GM23338 (cell line): ENCODE data around the gene IKBIP. TPM values are rescaled to one million over a fixed set of nuclear protein-coding genes. Genes with fewer than 3 reads are reported as not detected.
A peak's percentile ranks its signal among the peaks of the same experiment; 100 is the strongest.

ENCODE experiments used
- ATAC-seq: fragments of 200-7000 bp; cut with Tn5 transposase; 3 replicates; pipeline ENCODE4 v1.9.1; 2020
- DNase-seq: peaks from one replicate; pipeline ENCODE4 v3.0.0-alpha.2; 2015; ENCODE audit warnings: low spot score
- H2AFZ ChIP-seq: fragments of 200-600 bp; sonication (generic); 2 replicates; pipeline ENCODE4 v1.8.0; 2016; ENCODE audit warnings: antibody characterized with exemption, mild to moderate bottlenecking, moderate library complexity
- H3F3A ChIP-seq: fragments of 200-600 bp; sonication (generic); replicated peaks from 2 replicates; pipeline ENCODE4 v1.8.0; 2017; ENCODE audit warnings: antibody characterized with exemption, mixed run types, low read depth
- H3K27ac ChIP-seq: fragments of 200-600 bp; sonication (generic); 2 replicates; pipeline ENCODE4 v1.6.1; 2016; ENCODE audit warnings: low read depth
- H3K27me3 ChIP-seq: fragments of 200-600 bp; sonication (generic); 2 replicates; pipeline ENCODE4 v1.8.0; 2016; ENCODE audit warnings: mild to moderate bottlenecking, mixed run types, moderate library complexity; ENCODE audit not compliant: insufficient read depth
- H3K36me3 ChIP-seq: fragments of 200-600 bp; sonication (generic); 2 replicates; pipeline ENCODE4 v1.8.0; 2016; ENCODE audit warnings: mild to moderate bottlenecking; ENCODE audit not compliant: insufficient read depth
- H3K4me1 ChIP-seq: fragments of 200-600 bp; sonication (generic); 2 replicates; pipeline ENCODE4 v1.8.0; 2016; ENCODE audit warnings: mild to moderate bottlenecking, moderate library complexity; ENCODE audit not compliant: insufficient read depth
- H3K4me2 ChIP-seq: fragments of 200-600 bp; sonication (generic); 2 replicates; pipeline ENCODE4 v1.7.1; 2017; ENCODE audit warnings: mixed run types
- H3K4me3 ChIP-seq: fragments of 200-600 bp; sonication (generic); 2 replicates; pipeline ENCODE4 v1.6.1; 2016; ENCODE audit warnings: mixed run types
- H3K79me2 ChIP-seq: fragments of 200-600 bp; sonication (generic); replicated peaks from 2 replicates; pipeline ENCODE4 v1.8.0; 2017; ENCODE audit warnings: mild to moderate bottlenecking; ENCODE audit not compliant: insufficient read depth
- H3K9me2 ChIP-seq: fragments of 200-600 bp; sonication (generic); 2 replicates; pipeline ENCODE4 v1.8.0; 2017; ENCODE audit not compliant: insufficient read depth
- H4K20me1 ChIP-seq: fragments of 200-600 bp; sonication (generic); replicated peaks from 2 replicates; pipeline ENCODE4 v1.8.0; 2017; ENCODE audit warnings: mild to moderate bottlenecking; ENCODE audit not compliant: insufficient read depth
- H3K27ac Mint-ChIP-seq: 2 replicates; pipeline ENCODE4 v1.8.0; 2020; ENCODE audit warnings: inconsistent platforms, mild to moderate bottlenecking, moderate library complexity, mixed read lengths
- H3K27me3 Mint-ChIP-seq: 3 replicates; pipeline ENCODE4 v1.8.0; 2022; ENCODE audit warnings: low read depth, mild to moderate bottlenecking, moderate library complexity, mixed read lengths, inconsistent platforms; ENCODE audit not compliant: insufficient read depth, poor library complexity
- H3K36me3 Mint-ChIP-seq: 3 replicates; pipeline ENCODE4 v1.8.0; 2021; ENCODE audit warnings: low read depth, mild to moderate bottlenecking, inconsistent platforms, moderate library complexity, mixed read lengths
- H3K4me1 Mint-ChIP-seq: 3 replicates; pipeline ENCODE4 v1.8.0; 2020; ENCODE audit warnings: mild to moderate bottlenecking, inconsistent platforms, mixed read lengths
- H3K4me3 Mint-ChIP-seq: 3 replicates; pipeline ENCODE4 v1.8.0; 2021; ENCODE audit warnings: moderate library complexity, mild to moderate bottlenecking, inconsistent platforms, mixed read lengths
- H3K9me3 Mint-ChIP-seq: 3 replicates; pipeline ENCODE4 v1.8.0; 2020; ENCODE audit warnings: moderate library complexity, mild to moderate bottlenecking, inconsistent platforms, mixed read lengths
- CREB1 ChIP-seq: fragments of 250-450 bp; sonication (Bioruptor Pico); IDR thresholded peaks from 2 replicates; pipeline ENCODE4 v1.5.0; 2020; ENCODE audit warnings: low read depth, mild to moderate bottlenecking, moderate library complexity
- EZH2 ChIP-seq: fragments of 200-600 bp; sonication (generic); IDR thresholded peaks from one replicate; pipeline ENCODE4 v1.8.0; 2017; ENCODE audit warnings: antibody characterized with exemption, mild to moderate bottlenecking, low read depth; ENCODE audit not compliant: unreplicated experiment
- EZH2phosphoT487 ChIP-seq: fragments of 200-600 bp; sonication (generic); IDR thresholded peaks from one replicate; pipeline ENCODE4 v1.8.1; 2018; ENCODE audit warnings: antibody characterized with exemption; ENCODE audit not compliant: unreplicated experiment
- JUNB ChIP-seq: IDR thresholded peaks from one replicate; pipeline ENCODE4 v1.6.1; 2016; ENCODE audit warnings: antibody characterized with exemption; ENCODE audit not compliant: unreplicated experiment
- NANOG ChIP-seq: IDR thresholded peaks from 2 replicates; pipeline ENCODE4 v1.6.1; 2016; ENCODE audit warnings: antibody characterized with exemption, borderline replicate concordance
- POLR2AphosphoS5 ChIP-seq: IDR thresholded peaks from 2 replicates; pipeline ENCODE4 v1.6.1; 2016; ENCODE audit warnings: antibody characterized with exemption, low read depth
- ZNF114 ChIP-seq: fragments of 250-450 bp; sonication (Bioruptor Pico); IDR thresholded peaks from 2 replicates; pipeline ENCODE4 v1.5.0; 2020; ENCODE audit warnings: mild to moderate bottlenecking, moderate library complexity
- polyA plus RNA-seq: library from polyadenylated mRNA; unstranded; fragments of >200 nt; fragmentation: Nextera tagmentation; extraction: Ambion mirVana; gene quantifications from 2 replicates; pipeline ENCODE4 v1.2.1, GENCODE V29; 2016
- total RNA-seq: library from RNA; depleted of rRNA; stranded (reverse); fragments of >200 nt; shearing (Covaris generic); gene quantifications from 2 replicates; pipeline ENCODE4 v1.2.3, GENCODE V29; 2014
- TF ChIP-seq, protein P1 (sequence below): IDR thresholded peaks from one replicate; pipeline ENCODE4 v1.6.1; 2018; ENCODE audit warnings: antibody characterized with exemption; ENCODE audit not compliant: unreplicated experiment
- TF ChIP-seq, protein P2 (sequence below), 2 experiments: fragments of 200-600 bp in 1 of 2; sonication (generic) in 1 of 2; conservative IDR thresholded peaks; 2 replicates each; pipeline versions ENCODE4 v1.5.1 to v1.6.1; 2016 to 2017; ENCODE audit warnings: antibody characterized with exemption in 2 of 2, low read depth in 2 of 2, mild to moderate bottlenecking in 2 of 2, moderate library complexity in 1 of 2
- TF ChIP-seq, protein P3 (sequence below): IDR thresholded peaks from 2 replicates; pipeline ENCODE4 v1.6.1; 2016; ENCODE audit warnings: antibody characterized with exemption

IKBIP gene
- total and polyA plus RNA-seq, 2 experiments from 2014 or later = 17.8 to 22.5 TPM

DNA sequence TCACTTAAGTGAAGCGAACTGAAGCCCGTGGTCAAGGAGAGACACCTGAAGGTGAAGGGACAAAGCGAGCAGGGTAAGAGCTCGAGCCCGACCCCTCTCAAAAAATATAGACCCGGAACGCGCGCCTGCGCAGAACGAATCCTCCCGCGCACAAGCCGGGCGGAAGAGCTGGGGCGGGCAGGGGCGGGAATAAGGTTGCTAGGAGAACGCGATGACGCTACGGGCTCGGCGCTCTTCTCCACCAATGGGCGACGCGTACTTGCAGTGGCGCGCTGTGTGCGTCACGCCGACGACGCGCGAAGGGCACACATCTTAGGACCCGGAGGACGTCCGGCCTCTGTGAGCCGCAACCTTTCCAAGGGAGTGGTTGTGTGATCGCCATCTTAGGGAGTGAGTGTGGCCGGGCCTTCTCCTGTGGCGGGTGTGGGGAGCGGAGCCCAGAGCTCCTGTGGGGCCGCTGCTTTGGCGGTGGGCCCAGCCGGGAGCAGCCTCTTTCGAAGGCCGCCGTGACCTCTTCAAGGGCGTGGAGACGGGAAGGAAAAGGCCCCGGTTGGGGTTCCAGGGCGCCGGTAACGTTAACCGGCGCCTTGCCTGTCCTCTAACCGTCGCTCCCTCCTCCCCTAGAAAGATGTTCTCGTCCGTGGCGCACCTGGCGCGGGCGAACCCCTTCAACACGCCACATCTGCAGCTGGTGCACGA lies 51.1 kb downstream of the IKBIP start, which contains the start of gene SLC25A3 (continued):
- TF ChIP-seq, protein P1, sequence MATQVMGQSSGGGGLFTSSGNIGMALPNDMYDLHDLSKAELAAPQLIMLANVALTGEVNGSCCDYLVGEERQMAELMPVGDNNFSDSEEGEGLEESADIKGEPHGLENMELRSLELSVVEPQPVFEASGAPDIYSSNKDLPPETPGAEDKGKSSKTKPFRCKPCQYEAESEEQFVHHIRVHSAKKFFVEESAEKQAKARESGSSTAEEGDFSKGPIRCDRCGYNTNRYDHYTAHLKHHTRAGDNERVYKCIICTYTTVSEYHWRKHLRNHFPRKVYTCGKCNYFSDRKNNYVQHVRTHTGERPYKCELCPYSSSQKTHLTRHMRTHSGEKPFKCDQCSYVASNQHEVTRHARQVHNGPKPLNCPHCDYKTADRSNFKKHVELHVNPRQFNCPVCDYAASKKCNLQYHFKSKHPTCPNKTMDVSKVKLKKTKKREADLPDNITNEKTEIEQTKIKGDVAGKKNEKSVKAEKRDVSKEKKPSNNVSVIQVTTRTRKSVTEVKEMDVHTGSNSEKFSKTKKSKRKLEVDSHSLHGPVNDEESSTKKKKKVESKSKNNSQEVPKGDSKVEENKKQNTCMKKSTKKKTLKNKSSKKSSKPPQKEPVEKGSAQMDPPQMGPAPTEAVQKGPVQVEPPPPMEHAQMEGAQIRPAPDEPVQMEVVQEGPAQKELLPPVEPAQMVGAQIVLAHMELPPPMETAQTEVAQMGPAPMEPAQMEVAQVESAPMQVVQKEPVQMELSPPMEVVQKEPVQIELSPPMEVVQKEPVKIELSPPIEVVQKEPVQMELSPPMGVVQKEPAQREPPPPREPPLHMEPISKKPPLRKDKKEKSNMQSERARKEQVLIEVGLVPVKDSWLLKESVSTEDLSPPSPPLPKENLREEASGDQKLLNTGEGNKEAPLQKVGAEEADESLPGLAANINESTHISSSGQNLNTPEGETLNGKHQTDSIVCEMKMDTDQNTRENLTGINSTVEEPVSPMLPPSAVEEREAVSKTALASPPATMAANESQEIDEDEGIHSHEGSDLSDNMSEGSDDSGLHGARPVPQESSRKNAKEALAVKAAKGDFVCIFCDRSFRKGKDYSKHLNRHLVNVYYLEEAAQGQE = no peak
- TF ChIP-seq ZNF114 (CRISPR knock-in tag) = no peak

DNA sequence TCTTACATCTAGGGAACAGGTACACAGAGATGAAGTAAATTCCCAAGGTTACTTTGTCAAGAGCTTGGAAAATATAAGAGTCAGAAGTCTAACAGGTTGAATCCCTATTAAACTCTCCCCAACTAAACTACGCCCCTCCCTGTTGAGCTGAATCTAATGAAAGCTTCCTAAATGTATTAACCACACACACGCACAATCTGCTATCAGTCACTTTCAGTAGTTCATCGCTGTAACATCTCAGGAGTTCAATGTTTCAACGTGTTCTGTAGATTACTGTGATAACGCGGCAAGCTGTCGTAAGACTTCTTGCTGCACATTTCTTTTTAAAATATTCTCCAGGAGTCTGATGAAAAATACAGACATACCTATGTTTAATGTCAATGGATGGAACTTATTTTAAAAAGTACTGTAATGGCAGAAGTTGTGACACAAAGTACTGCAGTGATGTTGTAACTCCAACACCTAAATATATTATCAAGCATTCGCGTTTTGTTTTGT lies 51.7 kb downstream of the IKBIP start:
- H2AFZ ChIP-seq = peak overlapping the region; percentile 25; the same call in 1 of the 2 replicates
- H3K4me3 ChIP-seq = peak overlapping the region; percentile 80
- peak overlapping the region; percentile 97 for H3K4me3 Mint-ChIP-seq
- peaks cover 14% of the 10 kb centered on the region; the same call in 2 of the 3 replicates for H3K4me1 Mint-ChIP-seq
- DNase-seq (no peak), ATAC-seq (no peak)
- H3K27ac Mint-ChIP-seq = peak overlapping the region; percentile 98
- H4K20me1 ChIP-seq = peaks cover 35% of the 10 kb centered on the region
- peaks cover 44% of the 10 kb centered on the region for H3K79me2 ChIP-seq
- peaks cover 5% of the 10 kb centered on the region for H3K4me1 ChIP-seq
- H3K27me3 ChIP-seq = no peaks in the 10 kb centered on the region
- peaks cover 8% of the 10 kb centered on the region for H3K27me3 Mint-ChIP-seq
- peak overlapping the region; percentile 69 for H3K4me2 ChIP-seq
- peaks cover 38% of the 10 kb centered on the region for H3K36me3 Mint-ChIP-seq
- H3K9me2 ChIP-seq = no peaks in the 10 kb centered on the region
- H3K9me3 Mint-ChIP-seq = no peaks in the 10 kb centered on the region
- peak overlapping the region; percentile 81; the same call in 1 of the 2 replicates for H3K27ac ChIP-seq
- TF ChIP-seq ZNF114 (CRISPR knock-in tag) (no peak), NANOG (no peak), JUNB (no peak), CREB1 (no peak), POLR2AphosphoS5 (no peak), EZH2phosphoT487 (no peak), EZH2 (no peak)
- TF ChIP-seq, protein P2, sequence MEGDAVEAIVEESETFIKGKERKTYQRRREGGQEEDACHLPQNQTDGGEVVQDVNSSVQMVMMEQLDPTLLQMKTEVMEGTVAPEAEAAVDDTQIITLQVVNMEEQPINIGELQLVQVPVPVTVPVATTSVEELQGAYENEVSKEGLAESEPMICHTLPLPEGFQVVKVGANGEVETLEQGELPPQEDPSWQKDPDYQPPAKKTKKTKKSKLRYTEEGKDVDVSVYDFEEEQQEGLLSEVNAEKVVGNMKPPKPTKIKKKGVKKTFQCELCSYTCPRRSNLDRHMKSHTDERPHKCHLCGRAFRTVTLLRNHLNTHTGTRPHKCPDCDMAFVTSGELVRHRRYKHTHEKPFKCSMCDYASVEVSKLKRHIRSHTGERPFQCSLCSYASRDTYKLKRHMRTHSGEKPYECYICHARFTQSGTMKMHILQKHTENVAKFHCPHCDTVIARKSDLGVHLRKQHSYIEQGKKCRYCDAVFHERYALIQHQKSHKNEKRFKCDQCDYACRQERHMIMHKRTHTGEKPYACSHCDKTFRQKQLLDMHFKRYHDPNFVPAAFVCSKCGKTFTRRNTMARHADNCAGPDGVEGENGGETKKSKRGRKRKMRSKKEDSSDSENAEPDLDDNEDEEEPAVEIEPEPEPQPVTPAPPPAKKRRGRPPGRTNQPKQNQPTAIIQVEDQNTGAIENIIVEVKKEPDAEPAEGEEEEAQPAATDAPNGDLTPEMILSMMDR (conservative IDR thresholded peaks at IDR 0.05; ENCODE audit: low read depth in 2 of 2) = no peak
- TF ChIP-seq, protein P3, sequence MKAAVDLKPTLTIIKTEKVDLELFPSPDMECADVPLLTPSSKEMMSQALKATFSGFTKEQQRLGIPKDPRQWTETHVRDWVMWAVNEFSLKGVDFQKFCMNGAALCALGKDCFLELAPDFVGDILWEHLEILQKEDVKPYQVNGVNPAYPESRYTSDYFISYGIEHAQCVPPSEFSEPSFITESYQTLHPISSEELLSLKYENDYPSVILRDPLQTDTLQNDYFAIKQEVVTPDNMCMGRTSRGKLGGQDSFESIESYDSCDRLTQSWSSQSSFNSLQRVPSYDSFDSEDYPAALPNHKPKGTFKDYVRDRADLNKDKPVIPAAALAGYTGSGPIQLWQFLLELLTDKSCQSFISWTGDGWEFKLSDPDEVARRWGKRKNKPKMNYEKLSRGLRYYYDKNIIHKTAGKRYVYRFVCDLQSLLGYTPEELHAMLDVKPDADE = no peak
- TF ChIP-seq, protein P1 = no peak
- peaks cover 26% of the 10 kb centered on the region for H3K36me3 ChIP-seq
- peaks cover 8% of the 10 kb centered on the region; the same call in 1 of the 2 replicates for H3F3A ChIP-seq
